22Rv1 (cell line): ENCODE data around the gene NBAS.
"Not testable (repeated sequence)": the region's sequence is repeated elsewhere in the genome, so short reads cannot be mapped to it uniquely, and the experiment has no call there.

Source experiments
- H3K27ac ChIP-seq: fragments of 450-650 bp; 2 replicates; pipeline ENCODE4 v1.5.1; 2017
- CTCF ChIP-seq: fragments of 450-650 bp; IDR thresholded peaks from 2 replicates; pipeline ENCODE4 v1.5.1; 2017; ENCODE audit warnings: mild to moderate bottlenecking
- ZFX ChIP-seq: fragments of 450-650 bp; IDR thresholded peaks from 2 replicates; pipeline ENCODE4 v1.6.1; 2017; ENCODE audit warnings: antibody characterized with exemption, borderline replicate concordance

The NBAS gene

GRCh38 chr2:15212249-15212648 lies 348.9 kb downstream of the NBAS start:
- TF ChIP-seq ZFX = no peak
- no peak for TF ChIP-seq CTCF
- no peak overlapping the region for H3K27ac ChIP-seq

GRCh38 chr2:15210542-15210941 lies 350.6 kb downstream of the NBAS start:
- not testable (repeated sequence) for H3K27ac ChIP-seq

- H3K27ac ChIP-seq = no peak overlapping the region
- TF ChIP-seq CTCF (no peak), ZFX (no peak)
These were observed 354.7 kb downstream of the NBAS start for GRCh38 chr2:15206419-15206818.

- TF ChIP-seq ZFX = no peak
- no peak for TF ChIP-seq CTCF
- no peak overlapping the region for H3K27ac ChIP-seq
These were observed 355.6 kb downstream of the NBAS start for GRCh38 chr2:15205562-15205961.

GRCh38 chr2:15201009-15201408 lies 360.1 kb downstream of the NBAS start:
- no peak for TF ChIP-seq CTCF
- TF ChIP-seq ZFX = no peak

GRCh38 chr2:15200581-15200980 lies 360.6 kb downstream of the NBAS start:
- TF ChIP-seq CTCF = no peak
- no peak for TF ChIP-seq ZFX
- H3K27ac ChIP-seq = no peak overlapping the region

More at GRCh38 chr2:15201009-15201408, 360.1 kb downstream of the NBAS start:
- no peak overlapping the region for H3K27ac ChIP-seq

GRCh38 chr2:15198051-15198450 lies 363.1 kb downstream of the NBAS start:
- no peak overlapping the region for H3K27ac ChIP-seq
- TF ChIP-seq CTCF = no peak

GRCh38 chr2:15195813-15196212 lies 365.3 kb downstream of the NBAS start:
- TF ChIP-seq ZFX (no peak), CTCF (no peak)
- no peak overlapping the region for H3K27ac ChIP-seq
